GM10266 (cell line): ENCODE results near the gene HBP1.
A peak's percentile ranks its signal among the peaks of the same experiment; 100 is the strongest.

Experiments
- DNase-seq: peaks from one replicate; pipeline ENCODE4 v3.0.0; 2012; ENCODE audit errors: extremely low spot score
- CTCF ChIP-seq: IDR thresholded peaks from 2 replicates; pipeline ENCODE4 v1.5.1; 2012; ENCODE audit warnings: mild to moderate bottlenecking, low read depth; ENCODE audit not compliant: control insufficient read depth, insufficient read depth; ENCODE audit errors: missing control alignments

Gene HBP1

GRCh38 chr7:107194052-107194451, 25.2 kb downstream of the HBP1 start:
- DNase-seq, result no peak
- no peak for TF ChIP-seq CTCF

GRCh38 chr7:107196834-107197610, 28.2 kb downstream of the HBP1 start:
- no peak for TF ChIP-seq CTCF
- no peak for DNase-seq

GRCh38 chr7:107201795-107202450, 33.1 kb downstream of the HBP1 start:
- peak; percentile 51 for TF ChIP-seq CTCF
- peak; percentile 26 for DNase-seq

- no peak for DNase-seq
- no peak for TF ChIP-seq CTCF
These were observed 34.8 kb downstream of the HBP1 start for GRCh38 chr7:107203607-107204006.

- DNase-seq, result no peak
- TF ChIP-seq CTCF, result no peak
These were observed 37.3 kb downstream of the HBP1 start for GRCh38 chr7:107206136-107206535.

GRCh38 chr7:107206706-107207105, 37.9 kb downstream of the HBP1 start:
- no peak for TF ChIP-seq CTCF
- DNase-seq, result no peak

GRCh38 chr7:107207459-107207858, 38.7 kb downstream of the HBP1 start:
- TF ChIP-seq CTCF, result no peak
- DNase-seq, result no peak
